ENCODE measurements around the gene ASB2. TPM values are rescaled to one million over a fixed set of nuclear protein-coding genes. Genes with fewer than 3 reads are reported as not detected.

ASB2 gene
- total RNA-seq, 1 donor from 2014 or later = 268 TPM

DNA sequence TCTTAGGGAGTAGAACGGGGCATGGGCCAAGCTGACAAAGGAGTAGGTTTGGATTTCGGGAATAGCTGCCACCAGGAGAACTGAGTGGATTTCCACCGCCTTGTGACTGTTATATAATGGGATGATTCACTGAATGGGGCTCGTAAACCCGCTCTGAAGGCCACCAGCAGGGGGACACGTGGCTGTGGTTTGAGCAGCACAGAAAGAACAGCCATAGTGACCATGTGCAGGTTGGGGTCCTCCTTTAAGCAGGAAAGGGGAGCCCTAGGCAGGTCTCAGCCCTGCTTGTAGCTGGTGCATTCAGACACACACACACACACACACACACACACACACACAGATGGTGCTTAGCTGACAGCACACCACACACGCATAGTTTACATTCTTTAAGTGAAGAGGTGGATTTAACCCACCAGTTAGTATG, 8.6 kb upstream of the ASB2 start:
- ATAC-seq (peak; percentile 2), DNase-seq (peak; percentile 63)
- intact Hi-C loops (cut with micrococcal nuclease) = no loop called here

DNA sequence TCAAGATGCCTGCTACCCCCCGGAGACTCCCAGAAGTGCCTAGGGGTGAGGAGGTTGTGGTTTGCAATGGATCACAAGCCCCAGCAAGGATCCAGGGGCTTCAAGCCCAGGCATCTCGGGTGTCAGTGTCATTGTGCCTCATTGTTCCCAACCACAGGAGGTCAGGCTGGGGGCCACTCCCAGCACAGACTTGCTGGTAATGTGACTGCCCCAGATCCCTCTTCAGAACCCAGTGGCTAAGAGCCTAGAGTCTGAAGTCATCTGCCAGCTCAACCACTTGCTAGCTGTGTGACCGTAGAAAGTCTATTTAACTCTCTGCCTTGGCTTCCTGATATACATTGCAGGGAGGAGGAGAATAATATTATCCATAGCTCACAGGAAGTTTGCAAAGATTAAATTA, 7.7 kb upstream of the ASB2 start:
- DNase-seq = no peak
- intact Hi-C loops (cut with micrococcal nuclease) = no loop called here
- no peak for ATAC-seq

DNA sequence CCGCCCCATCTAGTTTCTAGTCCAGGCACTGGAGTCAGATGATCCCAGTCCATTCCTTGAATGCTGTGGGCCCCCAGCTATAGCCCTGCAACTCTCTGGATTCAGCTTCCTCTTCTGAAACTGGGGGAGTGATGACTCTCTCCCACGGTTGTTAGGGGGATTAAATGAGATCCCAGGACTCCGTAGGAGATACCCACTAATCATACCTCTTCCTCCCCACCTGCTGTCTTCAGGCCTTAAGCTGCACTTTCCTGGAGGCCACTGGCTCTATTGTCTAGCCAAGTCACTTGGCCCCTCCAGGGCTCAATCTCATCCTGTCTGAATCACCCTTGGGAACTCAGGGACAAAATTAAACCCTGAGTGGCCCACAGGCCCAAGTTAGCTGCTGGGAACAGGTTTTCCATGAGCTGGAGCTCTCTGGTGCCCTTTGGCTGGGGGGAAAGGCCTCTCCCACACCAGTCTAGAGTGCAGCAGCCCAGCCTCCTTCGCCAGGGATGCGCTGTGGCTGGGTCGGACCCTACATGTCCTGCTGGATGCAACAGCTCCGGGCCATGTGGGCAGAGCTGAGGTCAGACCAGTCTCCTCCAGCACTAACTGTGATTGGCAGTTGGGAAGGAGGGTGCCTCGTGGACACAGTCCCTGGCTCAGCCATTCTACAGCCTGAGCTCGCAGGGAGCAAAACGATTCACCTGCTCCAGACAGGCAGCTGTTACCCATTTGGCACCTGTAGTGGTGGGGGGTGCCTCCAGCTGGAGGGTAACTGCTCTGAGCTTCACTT, 6.0 kb upstream of the ASB2 start:
- no peak for DNase-seq
- ATAC-seq = no peak
- intact Hi-C loops (cut with micrococcal nuclease) = no loop called here

DNA sequence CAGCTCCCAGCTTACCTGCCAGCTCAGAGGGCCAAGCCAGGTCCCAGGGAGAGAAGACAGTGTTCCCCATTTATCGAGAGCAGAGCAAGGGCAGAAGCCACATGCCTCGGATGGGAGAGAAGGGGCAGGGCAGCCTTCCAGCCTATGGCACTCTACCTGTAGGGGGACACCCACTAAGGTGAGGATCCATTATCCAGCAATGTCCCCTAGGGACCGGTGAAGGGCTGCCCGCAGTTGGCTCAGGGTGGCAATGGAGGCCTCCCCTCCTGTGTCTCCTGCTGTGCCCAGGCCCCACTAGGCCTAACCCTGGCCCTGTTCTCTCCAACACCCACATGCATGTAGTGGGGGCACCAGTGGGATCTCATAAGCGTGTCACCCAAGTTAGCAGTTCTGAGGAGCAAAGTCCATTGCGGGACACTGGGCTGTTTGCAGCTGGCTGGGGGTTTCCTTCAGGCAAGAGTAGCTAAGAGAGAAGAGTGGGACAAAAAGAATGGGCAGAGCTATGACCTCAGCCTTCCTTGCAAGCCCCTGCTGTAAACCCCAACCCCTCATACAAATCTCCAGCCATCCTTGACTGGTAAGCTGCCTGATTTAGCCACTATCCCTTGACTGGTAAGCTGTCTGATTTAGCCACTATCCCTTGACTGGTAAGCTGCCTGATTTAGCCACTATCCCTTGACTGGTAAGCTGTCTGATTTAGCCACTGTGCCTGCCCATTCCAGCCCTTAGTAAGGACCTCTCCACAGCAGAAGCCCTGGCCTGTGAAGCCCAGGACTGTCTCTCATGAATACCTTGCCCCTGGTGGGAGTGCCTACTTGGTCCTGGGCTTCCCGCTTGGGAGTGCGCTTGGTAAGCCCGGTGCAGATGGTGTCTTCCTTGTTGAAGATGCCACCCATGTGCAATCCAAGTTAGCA, 5.2 kb upstream of the ASB2 start:
- intact Hi-C loops (cut with micrococcal nuclease) = no loop called here
- ATAC-seq (peak; percentile 44), DNase-seq (no peak)

DNA sequence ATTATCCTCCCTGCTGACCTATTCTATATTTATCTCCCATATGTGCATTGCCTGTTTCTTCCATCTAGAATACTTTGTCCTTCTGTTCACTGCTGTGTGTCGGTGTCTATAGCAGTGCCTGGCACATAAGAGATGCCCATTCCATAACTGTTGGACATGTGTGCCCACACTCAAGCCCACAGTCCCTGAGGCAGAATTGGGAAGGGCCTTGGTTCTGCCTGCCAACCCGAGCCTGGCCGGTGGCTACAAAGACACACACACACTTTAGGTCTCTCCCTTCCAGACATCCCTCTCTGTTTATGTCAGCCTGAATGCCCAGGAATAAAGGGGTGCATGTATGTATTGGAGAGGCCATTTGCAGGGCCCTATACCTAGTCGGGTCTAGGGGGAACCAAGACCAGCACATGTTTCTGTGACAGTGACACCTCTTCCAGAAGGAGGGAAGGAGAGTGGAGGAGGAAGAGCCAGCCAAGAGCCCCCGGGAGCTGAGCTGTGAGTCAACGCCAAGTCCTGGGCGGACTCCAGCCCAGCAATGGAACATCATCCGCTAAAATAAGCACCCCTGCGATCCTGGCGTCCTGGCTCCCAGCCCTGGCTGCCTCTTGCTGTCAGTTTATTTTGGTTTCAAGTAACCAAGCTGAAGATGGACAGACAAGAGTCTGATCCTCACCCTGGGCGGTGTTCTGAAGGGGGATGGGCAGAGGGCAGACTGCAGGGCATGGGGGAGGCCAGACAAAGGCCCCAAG, 4.3 kb upstream of the ASB2 start:
- ATAC-seq (peak; percentile 74), DNase-seq (peak; percentile 91)
- intact Hi-C loops (cut with micrococcal nuclease) = no loop called here

DNA sequence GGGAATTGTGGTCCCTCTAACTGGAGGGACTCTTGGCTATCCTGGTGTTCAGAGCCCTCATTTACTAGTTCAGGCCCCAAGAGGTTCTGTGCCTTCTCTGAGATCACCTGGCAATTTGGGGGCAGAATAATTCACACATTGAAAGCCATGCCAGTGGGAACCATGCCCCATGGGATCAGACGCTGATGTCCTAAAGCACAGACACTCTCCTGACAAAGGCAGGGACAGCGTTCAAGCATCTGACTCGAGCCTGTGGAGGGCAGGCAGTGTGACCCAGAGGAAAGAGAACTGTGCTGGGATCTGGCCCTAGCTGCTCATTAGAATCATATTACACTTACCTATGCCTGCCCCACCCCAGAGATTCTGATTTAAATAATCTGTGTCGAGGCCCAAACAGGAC, 2.4 kb upstream of the ASB2 start:
- intact Hi-C loops (cut with micrococcal nuclease) = no loop called here
- ATAC-seq (no peak), DNase-seq (no peak)

DNA sequence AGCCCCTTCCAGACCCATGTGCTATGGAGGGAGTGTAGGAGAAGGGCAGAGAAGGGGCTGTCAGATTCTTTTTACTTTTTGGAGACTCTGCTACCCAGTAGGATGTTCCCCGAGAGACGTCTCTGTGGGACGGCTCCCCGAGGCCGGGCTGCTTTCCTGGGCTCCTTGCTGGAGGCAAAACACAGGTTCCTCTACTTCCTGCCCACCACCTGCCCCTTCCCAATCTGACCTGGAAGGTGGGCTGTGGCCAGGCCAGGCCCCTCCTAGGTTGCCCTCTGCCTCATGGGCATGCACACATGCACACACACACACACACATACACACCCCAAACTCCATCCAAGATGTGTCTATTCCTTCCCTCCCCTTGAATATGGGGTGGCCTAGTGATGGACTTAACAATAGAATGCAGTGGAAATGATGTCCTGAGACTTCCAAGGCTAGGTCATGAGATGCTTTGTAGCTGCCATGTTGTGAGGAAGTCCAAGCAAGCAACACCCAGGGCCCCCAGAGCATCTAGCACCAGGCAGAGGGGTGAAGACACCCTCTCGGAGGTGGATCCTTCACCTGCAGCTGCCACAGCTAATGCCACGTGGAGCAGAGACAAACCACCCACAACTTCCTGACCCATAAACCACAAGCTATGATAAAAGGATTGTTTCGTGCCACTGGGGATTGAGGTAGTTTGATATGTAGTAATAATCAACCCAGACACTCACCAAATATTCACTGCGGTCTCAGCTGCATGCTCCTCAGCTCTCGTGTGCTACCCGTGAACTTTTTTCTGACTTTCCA, 1.6 kb upstream of the ASB2 start:
- no peak for DNase-seq
- no peak for ATAC-seq
- intact Hi-C loops (cut with micrococcal nuclease) = no loop called here

DNA sequence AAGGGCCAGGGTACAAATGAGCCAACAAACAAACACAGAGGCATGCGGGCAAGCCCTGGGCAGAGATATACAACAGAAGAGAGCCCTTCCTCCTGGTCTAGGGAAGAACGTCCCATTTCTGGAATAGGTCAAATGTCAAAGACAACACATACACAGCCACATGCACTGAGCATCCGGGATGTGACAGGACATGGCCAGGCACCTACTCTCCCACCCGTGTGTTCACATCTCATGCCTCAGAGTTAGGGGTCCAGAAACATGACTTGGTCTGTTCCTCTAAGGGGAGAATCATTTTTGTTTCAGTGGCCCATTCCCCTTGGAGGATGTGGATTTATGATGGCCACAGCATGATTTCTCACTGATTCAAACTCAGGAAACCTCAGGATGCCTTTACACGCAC, 801 bp upstream of the ASB2 start:
- ATAC-seq (no peak), DNase-seq (no peak)
- intact Hi-C loops (cut with micrococcal nuclease) = no loop called here

DNA sequence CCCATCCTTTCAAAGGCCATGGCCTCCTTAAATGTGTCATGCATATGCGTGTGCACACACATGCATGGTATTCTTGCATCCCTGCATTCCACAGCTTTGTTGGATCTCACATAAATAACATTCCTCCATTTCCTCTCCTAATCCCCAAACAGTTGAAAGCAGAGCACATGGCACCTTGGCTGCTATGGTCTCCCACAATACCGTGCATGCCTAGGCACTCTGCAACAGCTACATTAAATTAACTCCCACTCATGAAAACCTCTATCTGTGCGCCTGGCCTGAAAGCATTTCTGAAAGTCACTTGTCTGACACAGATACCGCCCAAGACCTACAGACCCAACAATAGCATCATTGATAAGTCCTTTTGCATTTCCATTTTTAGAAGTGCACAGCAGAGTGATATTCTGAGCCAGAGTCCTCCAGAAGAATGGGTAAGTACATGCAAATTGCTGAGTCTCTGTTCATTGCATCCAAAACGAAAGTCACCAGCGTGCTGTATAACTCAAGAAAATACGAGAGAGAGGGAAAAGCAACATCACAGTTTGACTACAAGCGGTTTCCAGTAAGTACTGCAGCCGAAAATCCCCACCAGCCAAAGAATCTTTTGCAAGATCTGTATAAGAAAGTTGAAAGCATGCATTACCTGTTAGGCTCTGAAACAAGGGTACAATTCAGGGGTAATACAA, 436 bp downstream of the ASB2 start:
- intact Hi-C loops (cut with micrococcal nuclease) = no loop called here
- DNase-seq = no peak
- peak; percentile 65 for ATAC-seq

DNA sequence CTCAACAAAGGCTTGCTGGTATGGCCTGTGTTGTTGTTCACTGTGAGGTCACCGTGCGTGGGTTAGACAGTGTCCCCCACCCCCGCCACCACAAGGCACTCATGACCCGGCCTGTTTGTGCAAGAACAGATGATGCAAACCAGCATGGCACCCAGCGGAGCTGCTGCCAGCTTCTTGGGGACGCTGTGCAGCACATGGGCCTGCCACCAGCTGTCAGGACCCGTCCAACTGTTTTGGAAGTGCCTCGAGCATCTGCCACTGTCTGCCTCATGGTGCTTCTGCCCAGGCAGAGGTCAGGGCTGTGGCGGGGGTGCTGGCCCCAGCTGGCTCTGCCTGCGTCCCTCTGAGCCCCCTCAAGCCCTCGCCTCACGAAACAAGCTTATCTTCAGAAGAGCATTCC, 1.5 kb downstream of the ASB2 start:
- DNase-seq (peak; percentile 59), ATAC-seq (peak; percentile 59)
- intact Hi-C loops (cut with micrococcal nuclease) = no loop called here

DNA sequence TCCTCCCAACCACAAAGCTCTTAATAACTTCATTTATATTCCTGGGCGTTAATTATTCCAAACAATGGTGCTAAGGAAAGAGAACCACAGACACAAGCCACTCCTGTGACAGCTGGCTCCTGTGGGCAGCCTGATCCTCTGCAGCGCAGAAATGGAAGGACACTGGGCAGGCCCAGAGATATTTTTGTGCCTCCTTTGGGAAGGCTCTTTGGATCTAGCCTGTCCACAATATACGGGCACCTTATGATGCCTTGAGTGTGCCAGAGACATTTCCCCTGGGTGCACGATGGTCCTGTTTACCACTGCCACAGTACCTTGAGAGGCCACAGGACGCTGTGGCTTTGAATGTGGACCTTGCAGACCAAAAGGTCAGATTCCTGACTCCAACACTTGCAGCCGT, 2.1 kb downstream of the ASB2 start:
- intact Hi-C loops (cut with micrococcal nuclease) = no loop called here
- peak; percentile 48 for ATAC-seq
- no peak for DNase-seq

DNA sequence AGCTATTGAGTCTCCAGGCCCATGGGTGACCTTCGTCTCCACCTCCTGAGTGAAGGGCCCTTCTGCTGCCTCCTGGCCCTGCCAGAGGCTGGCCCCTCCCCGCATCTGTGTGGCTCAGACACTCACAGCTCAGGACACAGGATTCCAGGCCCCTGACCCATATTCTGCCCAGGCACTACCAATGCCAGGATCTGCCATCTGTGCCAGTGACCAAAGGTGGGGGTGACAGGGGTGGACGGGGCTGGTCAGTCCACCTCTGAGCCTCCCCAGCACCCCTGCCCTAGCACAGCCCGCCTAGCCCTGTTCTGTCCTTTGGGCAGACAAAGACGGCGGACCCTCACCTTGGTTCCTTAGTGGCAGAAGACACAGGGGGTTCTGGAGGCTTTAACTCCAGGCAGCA, 2.8 kb downstream of the ASB2 start:
- ATAC-seq (peak; percentile 5), DNase-seq (no peak)
- intact Hi-C loops (cut with micrococcal nuclease) = no loop called here

DNA sequence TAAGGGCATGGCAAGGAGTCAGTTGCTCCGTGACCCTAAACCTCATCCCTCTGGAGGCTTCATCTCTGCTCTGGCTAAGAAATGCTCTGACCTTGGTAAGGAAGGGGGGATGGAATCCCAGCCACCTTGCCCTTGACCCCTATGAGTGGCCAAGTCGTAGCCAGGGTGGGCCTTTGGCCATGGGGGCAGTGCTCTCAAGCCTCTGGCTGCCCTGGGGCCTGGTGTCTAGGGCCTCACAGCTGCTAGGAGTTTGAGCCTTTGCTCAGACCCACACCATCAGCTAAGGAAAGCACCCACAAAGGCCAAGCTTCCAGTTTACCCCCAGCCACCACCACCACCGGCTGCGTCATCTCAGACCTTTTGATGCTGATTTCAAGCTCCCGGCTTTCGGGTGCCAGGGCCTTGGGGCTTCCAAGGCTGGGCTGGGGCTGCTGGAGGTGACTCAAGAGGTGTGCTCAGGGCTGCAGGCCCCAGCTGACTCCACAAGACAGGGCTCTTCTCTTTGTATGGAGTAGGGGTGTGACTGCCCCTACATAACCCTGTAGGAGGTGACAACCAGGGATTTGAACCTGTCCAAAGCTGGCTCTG, 3.7 kb downstream of the ASB2 start:
- DNase-seq (no peak), ATAC-seq (no peak)
- intact Hi-C loops (cut with micrococcal nuclease) = no loop called here

DNA sequence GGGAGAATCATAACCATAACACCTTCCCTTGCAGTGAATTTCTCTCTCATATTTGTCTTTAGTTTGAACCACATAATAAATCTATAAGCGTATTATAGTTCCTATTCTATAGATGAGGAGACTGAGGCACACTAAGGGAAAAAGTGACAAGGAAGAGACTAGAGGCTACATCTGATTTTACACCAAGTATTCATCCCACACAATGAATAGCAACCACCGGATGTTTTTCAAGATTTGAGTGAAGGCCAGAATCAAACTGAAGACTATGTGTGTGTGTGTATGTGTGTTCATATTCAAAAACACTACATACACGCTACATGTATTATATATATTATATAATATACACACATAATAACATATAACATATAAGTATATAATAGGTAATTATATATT, 4.7 kb downstream of the ASB2 start:
- DNase-seq (no peak), ATAC-seq (no peak)
- intact Hi-C loops (cut with micrococcal nuclease) = no loop called here

DNA sequence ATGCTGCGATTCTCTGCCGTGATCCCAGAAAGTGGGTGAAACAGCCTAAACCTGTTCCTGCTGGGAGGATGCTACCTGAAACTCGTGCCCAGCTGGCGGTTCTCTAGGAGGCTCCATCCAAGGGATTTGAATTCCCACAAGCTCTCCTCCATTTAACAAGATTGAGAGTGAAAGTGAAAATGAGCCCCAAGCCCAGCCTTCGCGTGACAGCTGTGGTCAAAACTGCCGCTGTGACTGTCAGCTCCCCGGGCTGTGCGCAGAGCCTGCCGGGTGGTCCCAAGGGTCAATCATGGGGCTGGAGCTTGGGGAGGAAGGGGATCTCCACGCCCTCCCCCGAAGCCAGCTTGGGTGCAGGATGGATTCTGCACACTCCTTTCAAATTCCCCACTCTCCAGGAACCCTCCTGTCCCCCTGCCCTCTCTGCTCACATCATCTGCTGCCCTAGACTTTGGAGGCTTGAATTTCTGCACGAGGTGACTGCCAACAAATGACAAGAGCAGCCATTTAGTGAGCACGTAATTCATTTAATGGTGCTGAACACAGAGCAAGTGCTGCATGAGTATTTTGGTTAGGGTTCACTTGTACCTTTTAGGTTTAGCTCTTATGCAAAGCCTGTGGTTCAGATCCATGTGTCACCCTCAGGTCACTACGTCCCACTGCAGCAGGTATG, 5.3 kb downstream of the ASB2 start:
- intact Hi-C loops (cut with micrococcal nuclease) = no loop called here
- DNase-seq = no peak
- no peak for ATAC-seq

DNA sequence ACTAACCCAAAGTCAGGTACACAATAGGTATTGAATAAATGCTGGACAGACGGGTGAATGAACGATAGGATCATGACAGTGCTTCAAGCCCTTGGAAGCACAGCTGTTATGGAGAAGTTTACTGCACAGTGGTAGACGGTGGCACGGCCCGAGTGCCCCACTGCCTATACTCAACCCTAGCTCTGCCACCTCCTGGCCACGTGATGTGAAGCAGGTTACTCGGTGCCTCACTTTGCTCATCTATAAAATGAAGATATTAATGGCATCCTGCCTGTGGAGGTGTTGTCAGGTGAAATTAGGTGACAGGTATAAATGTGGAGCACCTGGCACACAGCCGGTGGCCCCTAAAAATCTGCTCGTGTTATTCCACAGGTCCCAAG, 5.8 kb downstream of the ASB2 start:
- ATAC-seq = no peak
- no peak for DNase-seq
- intact Hi-C loops (cut with micrococcal nuclease) = no loop called here

DNA sequence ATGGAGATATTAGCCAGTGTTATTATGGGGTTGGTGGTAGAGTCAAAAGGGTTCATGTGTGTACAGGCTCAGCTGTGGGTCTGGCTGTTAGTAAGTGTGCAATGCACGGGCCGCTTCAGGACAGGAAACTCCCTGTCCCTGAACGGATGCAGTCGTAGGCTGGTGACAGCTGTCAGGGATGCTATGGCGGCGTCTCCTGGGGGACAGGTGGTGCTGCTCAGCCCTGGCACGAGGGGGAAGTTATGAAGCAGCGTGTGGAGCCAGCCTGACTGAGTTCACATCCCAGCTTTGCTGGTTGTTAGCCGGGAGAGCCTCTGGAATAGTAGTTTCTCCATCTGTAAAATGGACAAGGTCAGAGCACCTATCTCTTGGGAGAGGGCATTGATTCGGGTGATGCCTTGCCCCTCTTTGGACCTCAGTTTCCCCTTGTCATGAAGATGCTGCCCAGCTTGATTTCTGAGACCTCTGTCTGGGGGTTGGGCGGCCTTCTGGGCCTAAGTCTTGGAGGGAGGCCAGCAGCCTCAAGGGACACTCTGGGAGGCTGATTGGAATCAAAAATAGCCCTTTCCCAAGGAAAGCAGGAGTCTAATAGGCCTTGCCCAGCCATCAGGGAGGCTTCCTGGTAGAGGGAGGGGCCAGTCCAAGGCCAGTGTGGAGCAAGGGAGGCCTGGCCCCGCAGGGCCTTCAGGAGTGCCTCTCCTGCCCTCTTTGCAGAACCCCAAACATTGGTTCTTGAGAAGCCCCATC, 7.1 kb downstream of the ASB2 start:
- intact Hi-C loops (cut with micrococcal nuclease) = no loop called here
- ATAC-seq (peak; percentile 34), DNase-seq (no peak)

All from left ventricle myocardium superior (tissue), 1 donor.